HG02870 (cell line): ENCODE data around the gene RNF144A.

Experiments
- ATAC-seq: cut with Tn5 transposase; IDR thresholded peaks from one replicate; pipeline ENCODE4 v1.9.1; 2021; ENCODE audit warnings: mild to moderate bottlenecking, moderate library complexity; ENCODE audit not compliant: unreplicated experiment

The RNF144A gene

GRCh38 chr2:7035884-7036283 lies 118.7 kb downstream of the RNF144A start:
- ATAC-seq: no peak

GRCh38 chr2:7037340-7038333 lies 120.4 kb downstream of the RNF144A start:
- ATAC-seq: peak; percentile 87

DNA sequence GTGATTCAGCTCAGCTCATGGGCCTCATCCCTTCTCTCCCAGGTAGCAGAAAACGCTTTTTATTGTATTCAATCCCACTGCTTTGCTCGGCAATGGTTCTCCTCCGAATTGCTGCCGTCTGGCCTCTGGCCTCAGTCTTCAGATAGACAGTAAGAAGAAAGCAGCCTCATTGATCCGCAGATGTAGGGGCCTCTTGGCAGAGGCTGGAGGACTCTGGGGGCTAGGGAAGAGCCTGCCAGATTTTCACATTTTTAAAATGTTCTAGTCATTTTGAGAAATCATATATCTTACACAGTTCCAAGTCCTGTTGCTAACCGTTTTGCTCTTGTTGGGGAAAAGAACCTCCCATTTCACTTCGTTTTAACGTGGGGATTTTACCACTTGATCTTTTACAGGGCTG lies 123.3 kb downstream of the RNF144A start:
- no peak for ATAC-seq

- ATAC-seq: no peak
Observed at GRCh38 chr2:7041421-7041820, 124.2 kb downstream of the RNF144A start.

DNA sequence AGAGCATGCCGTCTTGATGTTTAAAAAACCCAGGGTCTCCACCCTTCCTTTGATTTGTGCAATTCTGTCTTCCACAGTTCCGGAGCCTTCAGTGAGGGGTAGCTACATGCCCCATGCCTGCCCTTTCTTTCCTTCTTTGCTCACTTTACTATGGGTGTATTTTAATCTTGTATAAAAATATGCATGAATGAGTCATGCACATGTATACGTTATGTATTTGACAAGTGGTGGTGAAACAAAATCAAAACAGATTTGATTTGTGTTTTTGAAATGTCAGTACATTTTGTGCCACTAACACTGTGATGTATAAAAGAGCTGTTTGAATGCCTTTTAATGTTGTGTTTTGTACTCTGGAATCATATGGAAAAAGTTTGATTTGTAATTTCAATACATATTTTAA lies 126.5 kb downstream of the RNF144A start:
- no peak for ATAC-seq

DNA sequence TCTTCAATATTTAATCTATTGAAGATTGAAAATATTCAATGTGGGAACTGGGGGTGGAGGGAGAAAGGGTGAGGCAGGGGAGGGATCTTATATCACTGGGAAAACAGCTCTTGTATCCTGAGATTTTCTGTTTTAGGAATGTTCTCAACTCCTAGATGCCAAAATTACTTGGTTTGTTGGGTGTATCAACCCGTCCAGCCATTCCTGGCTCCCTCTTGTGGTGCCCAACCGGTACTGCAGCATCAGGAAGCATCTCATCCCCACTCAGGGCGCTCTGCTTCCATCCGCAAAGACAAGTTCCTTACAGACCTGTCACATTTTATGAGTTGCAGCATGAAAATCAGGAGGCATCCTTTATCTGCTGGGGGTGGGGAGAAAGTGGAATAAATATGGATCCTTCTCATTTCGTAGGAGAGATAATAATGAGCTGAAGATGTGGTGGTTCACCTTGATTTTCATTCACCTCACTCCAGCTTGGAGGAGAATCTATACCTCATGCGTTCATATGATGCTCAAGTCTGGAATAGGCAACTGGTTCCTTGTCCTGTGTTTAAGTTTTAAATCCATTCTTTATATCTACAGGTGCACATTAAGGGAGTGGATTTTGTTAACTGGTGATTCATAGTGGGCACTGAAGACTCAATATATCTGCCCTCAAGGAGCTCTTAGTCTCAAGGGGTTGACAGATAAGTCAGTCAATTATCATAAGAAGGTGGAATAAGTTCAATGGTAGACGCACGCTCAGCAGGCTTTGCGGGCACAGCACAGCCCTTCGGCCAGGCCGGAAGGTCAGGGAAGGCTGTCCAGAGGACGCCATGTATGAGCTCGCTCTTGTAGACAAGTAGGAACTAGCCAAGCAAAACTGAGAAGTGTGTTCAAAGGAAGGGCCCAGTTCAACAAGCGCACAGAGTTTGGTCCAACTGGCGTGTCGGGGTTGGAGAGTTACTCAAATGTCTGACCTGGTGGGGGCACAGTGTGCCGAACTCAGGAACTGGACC lies 127.3 kb downstream of the RNF144A start:
- no peak for ATAC-seq

- no peak for ATAC-seq
Observed at GRCh38 chr2:7045601-7046590, 128.7 kb downstream of the RNF144A start.

DNA sequence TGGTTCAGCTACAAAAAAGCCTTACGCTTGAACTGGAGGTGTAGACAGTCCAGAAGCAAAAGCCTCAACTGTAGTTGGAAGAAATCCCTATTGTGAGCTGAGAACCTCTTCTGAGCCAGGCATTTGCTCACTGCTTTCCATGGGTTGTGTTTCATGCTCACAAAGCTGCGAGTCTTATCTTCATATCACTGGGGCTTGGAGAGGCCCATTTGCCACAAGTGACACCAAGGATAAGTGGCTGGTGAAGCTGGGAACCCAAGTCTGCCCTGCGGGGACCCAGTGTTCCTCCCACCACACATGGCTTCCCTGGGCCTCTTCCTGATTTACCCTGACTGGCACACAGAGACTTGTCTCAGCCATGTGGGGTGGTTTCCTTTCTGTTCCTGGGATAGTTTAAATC lies 130.4 kb downstream of the RNF144A start:
- no peak for ATAC-seq

DNA sequence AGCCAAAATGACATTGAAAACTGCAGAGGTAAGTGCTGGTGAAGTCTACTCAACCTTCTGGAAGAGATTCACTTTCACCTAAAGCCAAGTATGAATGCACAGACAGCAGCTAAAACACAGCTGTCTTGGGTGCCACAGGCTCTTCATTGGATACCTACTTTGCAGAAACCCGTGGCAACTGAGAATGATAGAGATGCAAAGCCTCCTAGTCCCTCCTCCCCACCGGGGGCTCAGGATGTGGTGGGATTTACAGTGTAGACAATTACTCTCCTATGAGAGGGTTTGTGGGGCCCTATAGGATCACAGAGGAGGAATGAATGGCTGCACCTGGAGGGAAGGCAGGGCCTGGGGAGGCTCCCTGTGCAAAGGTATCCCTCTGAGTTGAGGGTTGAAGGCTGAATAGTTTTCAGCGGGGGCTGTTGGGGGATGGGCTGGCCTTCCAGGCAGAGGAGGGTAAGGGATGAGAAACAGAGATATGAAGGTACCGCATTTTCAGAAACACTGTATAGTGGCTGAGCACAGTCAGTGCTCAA lies 131.6 kb downstream of the RNF144A start:
- ATAC-seq: no peak

DNA sequence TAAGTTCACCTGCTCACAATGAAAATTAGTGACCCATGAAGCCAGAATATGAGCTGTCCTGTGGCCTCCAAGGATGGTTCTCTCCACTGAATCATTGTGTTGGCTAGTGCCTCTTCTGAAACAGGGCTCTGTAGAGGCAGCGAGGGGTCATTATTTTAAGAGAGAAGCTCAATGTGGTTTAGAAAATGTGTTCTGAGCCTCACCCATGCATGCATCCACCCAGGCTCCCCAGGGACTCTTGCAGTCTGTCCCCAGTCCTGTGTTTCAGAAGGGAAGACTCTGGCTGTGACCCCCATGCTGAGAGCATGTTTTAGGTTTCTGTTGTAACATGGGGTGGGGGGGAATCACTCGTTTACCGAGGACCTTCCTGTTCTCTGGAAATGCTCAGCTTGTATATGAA lies 135.2 kb downstream of the RNF144A start:
- ATAC-seq: no peak

- no peak for ATAC-seq
Observed at GRCh38 chr2:7053650-7054265, 136.5 kb downstream of the RNF144A start.

DNA sequence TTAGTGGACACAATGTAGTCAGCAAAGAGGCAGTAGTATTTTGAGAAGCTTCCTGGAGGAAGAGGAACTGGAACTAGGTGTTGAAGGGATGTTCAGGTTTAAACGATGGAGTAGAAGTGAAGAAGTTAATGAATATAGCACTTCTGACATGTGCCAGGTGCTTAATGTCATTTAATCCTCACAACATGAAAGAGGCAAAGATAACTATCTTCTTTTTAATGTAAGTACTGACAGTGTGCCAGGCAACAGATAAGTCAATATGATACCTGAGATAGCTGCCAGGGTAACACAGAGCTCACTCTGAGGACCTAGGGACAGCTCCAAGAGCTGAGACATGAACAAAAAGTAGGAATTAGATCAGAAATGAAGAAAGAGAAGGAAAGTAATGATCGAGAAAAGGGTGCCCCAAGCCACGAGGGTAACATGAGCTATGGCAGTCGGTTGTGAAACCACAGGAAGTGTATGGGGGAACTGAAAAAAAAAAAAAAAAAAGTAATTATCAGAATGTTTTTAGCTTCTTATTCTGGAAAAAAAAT lies 140.7 kb downstream of the RNF144A start:
- ATAC-seq: peak; percentile 60

- no peak for ATAC-seq
Observed at GRCh38 chr2:7060156-7060555, 142.9 kb downstream of the RNF144A start.

- ATAC-seq: no peak
Observed at GRCh38 chr2:7060631-7061449, 143.6 kb downstream of the RNF144A start.

GRCh38 chr2:7061450-7061789 lies 144.2 kb downstream of the RNF144A start:
- ATAC-seq: no peak

GRCh38 chr2:7061921-7062320 lies 144.7 kb downstream of the RNF144A start:
- ATAC-seq: no peak

GRCh38 chr2:7063789-7064188 lies 146.6 kb downstream of the RNF144A start:
- no peak for ATAC-seq

DNA sequence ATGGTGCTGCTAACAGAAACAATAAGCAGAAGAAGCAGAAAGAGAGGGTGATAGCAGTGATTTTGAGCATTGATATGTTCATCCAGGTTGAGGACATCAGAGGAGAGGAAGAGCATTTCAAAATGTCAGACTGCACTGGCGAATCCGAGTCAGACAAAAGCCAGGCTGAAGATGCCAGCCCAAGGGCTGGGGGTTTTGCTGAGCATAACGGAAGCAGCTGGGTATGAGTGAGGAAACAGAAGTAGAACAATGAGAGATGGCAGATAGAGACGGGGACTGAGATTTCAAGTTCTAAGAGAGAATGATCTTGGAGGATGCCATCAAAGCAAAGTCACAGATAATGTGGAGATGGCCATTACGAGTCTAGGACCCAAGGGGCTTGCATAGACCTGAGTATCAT lies 151.2 kb downstream of the RNF144A start:
- ATAC-seq: no peak

- ATAC-seq: no peak
Observed at GRCh38 chr2:7070483-7070882, 153.3 kb downstream of the RNF144A start.
